HG02678 (cell line): ENCODE measurements around the gene CCDC85C.

Experiments
- ATAC-seq: cut with Tn5 transposase; IDR thresholded peaks from one replicate; pipeline ENCODE4 v1.9.1; 2021; ENCODE audit warnings: mild to moderate bottlenecking, moderate library complexity; ENCODE audit not compliant: unreplicated experiment

Gene CCDC85C

GRCh38 chr14:99516156-99516870 lies 87.7 kb downstream of the CCDC85C start:
- no peak for ATAC-seq

- ATAC-seq, result no peak
Observed at GRCh38 chr14:99515301-99516155, 88.5 kb downstream of the CCDC85C start.

- no peak for ATAC-seq
Observed at GRCh38 chr14:99514552-99515300, 89.3 kb downstream of the CCDC85C start.

- no peak for ATAC-seq
Observed at GRCh38 chr14:99513946-99514551, 90.0 kb downstream of the CCDC85C start.

GRCh38 chr14:99513183-99513694 lies 90.8 kb downstream of the CCDC85C start:
- no peak for ATAC-seq

- ATAC-seq, result no peak
Observed at GRCh38 chr14:99512571-99513182, 91.3 kb downstream of the CCDC85C start.

- no peak for ATAC-seq
Observed at GRCh38 chr14:99512110-99512449, 91.9 kb downstream of the CCDC85C start.

GRCh38 chr14:99511421-99512109 lies 92.4 kb downstream of the CCDC85C start:
- ATAC-seq, result no peak

GRCh38 chr14:99510556-99511139 lies 93.4 kb downstream of the CCDC85C start:
- no peak for ATAC-seq

- no peak for ATAC-seq
Observed at GRCh38 chr14:99509871-99510555, 94.0 kb downstream of the CCDC85C start.

GRCh38 chr14:99508896-99509629 lies 94.9 kb downstream of the CCDC85C start:
- ATAC-seq, result no peak

GRCh38 chr14:99507860-99508640 lies 96.0 kb downstream of the CCDC85C start:
- ATAC-seq, result no peak

- ATAC-seq, result no peak
Observed at GRCh38 chr14:99506276-99506675, 97.7 kb downstream of the CCDC85C start.

GRCh38 chr14:99505089-99505488 lies 98.9 kb downstream of the CCDC85C start:
- ATAC-seq, result no peak

- no peak for ATAC-seq
Observed at GRCh38 chr14:99503848-99504453, 100.1 kb downstream of the CCDC85C start.

GRCh38 chr14:99502989-99503421 lies 101.0 kb downstream of the CCDC85C start:
- ATAC-seq, result no peak

GRCh38 chr14:99497894-99498293 lies 106.1 kb downstream of the CCDC85C start:
- ATAC-seq, result no peak
